NCI-H187 treated with DMSO at 0.1 percent for 48 hours (cell line): ENCODE data around the gene DEFB123.
"Not testable (repeated sequence)": the region's sequence is repeated elsewhere in the genome, so short reads cannot be mapped to it uniquely, and the experiment has no call there.

Source experiments
- DNase-seq: peaks from one replicate; lab custom pipeline; 2025; lab: John Stamatoyannopoulos, UW

DEFB123 gene

GRCh38 chr20:31440012-31440659 is at the start of gene DEFB123:
TSS of gene DEFB123 (plus strand) at chr20:31440632. CDS start at chr20:31440699, 67 bp downstream.
- DNase-seq: no peak

- no peak for DNase-seq
These were observed 47.6 kb upstream of the DEFB123 start for GRCh38 chr20:31392836-31393235.

GRCh38 chr20:31394900-31395299 is 45.5 kb upstream of the DEFB123 start:
- DNase-seq: no peak

- no peak for DNase-seq
These were observed 36.5 kb upstream of the DEFB123 start for GRCh38 chr20:31403886-31404285.

- no peak for DNase-seq
These were observed 34.3 kb upstream of the DEFB123 start, which contains the start of gene DEFB121 for GRCh38 chr20:31406115-31406514. TSS of gene DEFB121 (minus strand) at chr20:31406215. CDS start at chr20:31406152, 63 bp downstream.

GRCh38 chr20:31410011-31410410 is 30.4 kb upstream of the DEFB123 start:
- DNase-seq: no peak

- DNase-seq: no peak
These were observed 26.1 kb upstream of the DEFB123 start for GRCh38 chr20:31414381-31414780.

GRCh38 chr20:31415653-31416052 is 24.8 kb upstream of the DEFB123 start:
- no peak for DNase-seq

GRCh38 chr20:31418307-31418706 is 22.1 kb upstream of the DEFB123 start:
- no peak for DNase-seq

GRCh38 chr20:31425797-31426196 is 14.6 kb upstream of the DEFB123 start:
- DNase-seq: no peak

- not testable (repeated sequence) for DNase-seq
These were observed 13.4 kb upstream of the DEFB123 start for GRCh38 chr20:31426891-31427551.

GRCh38 chr20:31427576-31427975 is 12.9 kb upstream of the DEFB123 start:
- not testable (repeated sequence) for DNase-seq

- DNase-seq: no peak
These were observed 9.8 kb upstream of the DEFB123 start for GRCh38 chr20:31430568-31431115.

- no peak for DNase-seq
These were observed 5.8 kb downstream of the DEFB123 start for GRCh38 chr20:31446084-31446819.

GRCh38 chr20:31449511-31450414 is 9.3 kb downstream of the DEFB123 start:
- DNase-seq: no peak

GRCh38 chr20:31452575-31452974 is 12.1 kb downstream of the DEFB123 start:
- no peak for DNase-seq

- no peak for DNase-seq
These were observed 13.9 kb downstream of the DEFB123 start for GRCh38 chr20:31454361-31454760.

GRCh38 chr20:31470946-31471345 is 30.5 kb downstream of the DEFB123 start:
- DNase-seq: not testable (repeated sequence)

GRCh38 chr20:31472395-31473330 is 32.2 kb downstream of the DEFB123 start:
- DNase-seq: no peak

GRCh38 chr20:31473331-31474096 is 33.1 kb downstream of the DEFB123 start:
- DNase-seq: no peak
